Left kidney (tissue), 2 donors: ENCODE data around the gene UNK. TPM values are rescaled to one million over a fixed set of nuclear protein-coding genes. Genes with fewer than 3 reads are reported as not detected.
A peak's percentile ranks its signal among the peaks of the same experiment; 100 is the strongest.
"Not testable (repeated sequence)": the region's sequence is repeated elsewhere in the genome, so short reads cannot be mapped to it uniquely, and the experiment has no call there.

ENCODE experiments used
- DNase-seq: peaks from one replicate; pipeline ENCODE4 v3.0.0-alpha.2; 2013
- polyA plus RNA-seq: library from polyadenylated mRNA; unstranded; fragments of 120-200 nt; gene quantifications from one replicate; pipeline ENCODE4 v1.2.1, GENCODE V29; 2013; ENCODE audit not compliant: insufficient read length

The UNK gene
- polyA plus RNA-seq, 1 donor, result 50.3 TPM

DNA sequence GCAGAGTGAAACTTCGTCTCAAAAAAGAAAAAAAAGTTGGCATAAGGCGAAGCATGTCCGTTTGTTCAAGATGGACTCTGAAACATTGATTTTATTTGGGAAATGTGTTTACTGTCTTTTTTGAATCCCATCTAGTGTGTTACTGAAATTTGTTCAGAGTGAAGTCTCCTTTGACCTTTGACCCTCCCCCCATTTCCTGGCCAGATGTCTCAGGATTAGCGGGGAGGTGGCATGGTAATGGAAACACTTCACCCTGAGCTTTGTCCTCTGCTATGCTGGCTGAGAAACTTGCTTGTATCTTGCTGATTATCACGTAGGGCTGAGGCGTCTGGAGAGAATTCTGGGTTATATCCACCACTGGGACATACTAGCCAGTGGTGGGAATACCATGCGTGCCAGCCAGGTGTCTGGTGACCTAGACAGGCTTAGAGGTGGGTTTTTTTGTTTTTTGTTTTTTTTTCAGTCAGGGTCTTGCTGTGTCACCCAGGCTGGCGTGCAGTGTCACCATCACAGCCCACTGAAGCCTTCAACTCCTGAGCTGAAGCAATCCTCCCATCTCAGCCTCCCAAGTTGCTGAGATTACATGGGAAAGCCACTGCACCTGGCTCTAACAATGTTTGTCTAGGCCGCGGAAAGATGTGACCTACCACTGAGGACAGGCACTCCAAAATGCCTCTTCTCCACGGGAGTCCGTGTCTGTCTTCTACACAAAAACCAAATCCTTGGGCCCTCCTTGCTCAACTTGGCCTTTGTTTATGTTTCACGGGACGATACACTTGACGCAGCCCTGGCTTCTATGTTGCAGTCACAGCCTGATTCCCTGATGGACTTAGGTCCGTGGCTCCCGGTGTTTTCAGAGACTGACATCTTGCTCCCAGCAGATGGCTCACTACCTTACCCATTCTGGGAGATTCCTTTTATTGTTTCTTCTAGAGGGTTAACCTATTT lies 13.0 kb upstream of the UNK start:
- no peak for DNase-seq

DNA sequence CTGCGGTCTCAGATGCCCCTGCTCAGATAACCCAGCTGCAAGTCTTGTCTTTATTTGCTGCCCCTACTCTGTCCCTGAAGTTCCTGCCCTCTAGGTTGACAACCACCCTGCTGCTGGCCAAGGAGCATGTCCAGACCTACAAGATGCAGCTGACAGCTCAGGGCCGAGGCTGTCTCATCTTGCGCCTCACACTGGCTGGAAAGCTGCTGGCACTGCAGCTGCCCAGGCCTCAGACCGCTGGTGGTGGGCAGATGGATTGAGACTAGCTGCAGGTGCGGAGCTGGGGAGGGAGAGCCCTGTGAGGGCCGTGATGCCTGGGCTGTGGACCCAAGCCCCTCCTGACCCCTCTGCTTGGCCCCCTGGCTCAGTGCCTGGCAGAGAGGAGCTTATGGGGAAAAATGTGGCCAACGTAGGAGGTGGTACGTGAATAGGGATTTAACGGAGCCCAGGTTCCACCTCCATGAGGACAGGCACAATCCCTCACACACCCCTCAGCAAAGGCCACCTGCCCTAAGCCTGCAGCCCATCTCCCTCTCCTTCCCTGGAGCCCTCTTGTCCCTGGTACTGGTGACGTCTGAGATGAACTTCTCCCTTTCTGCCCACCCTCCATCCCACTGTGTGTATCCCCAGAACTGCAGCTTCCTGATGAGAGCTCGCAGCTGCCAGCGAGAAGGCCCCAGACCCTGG lies 11.3 kb upstream of the UNK start:
- no peak for DNase-seq

DNA sequence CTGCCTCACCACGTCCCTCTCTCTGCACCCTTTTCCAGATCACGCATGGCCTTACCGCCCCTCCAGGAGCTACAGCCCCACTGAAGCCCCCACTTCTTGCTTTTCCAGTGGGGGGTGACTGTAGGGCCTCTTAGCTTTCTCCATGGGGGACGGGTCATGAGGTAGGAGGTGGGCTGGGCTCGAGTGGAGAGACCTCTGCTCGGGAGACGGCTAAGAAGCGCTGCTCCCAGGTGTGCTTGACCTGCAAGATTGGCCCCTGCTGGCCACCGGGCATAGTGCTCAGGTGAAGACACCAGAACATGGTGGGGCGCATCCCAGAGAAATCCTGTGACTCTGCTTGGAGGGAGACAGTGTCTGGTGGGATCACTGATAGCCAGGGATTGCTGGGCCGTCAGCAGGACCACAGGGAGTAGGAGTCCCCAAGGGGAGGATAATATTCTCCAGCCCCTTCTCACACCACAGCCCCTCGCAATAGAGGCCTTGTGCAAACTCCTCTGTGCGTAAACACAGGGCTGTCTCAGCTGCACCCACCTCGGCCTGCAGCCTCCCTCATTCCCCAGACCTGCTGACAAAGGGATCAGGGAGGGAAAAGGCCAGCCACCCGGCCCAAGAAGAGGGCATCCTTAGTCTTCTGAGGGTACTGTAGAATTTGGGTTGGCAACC lies 10.7 kb upstream of the UNK start:
- DNase-seq, result no peak

DNA sequence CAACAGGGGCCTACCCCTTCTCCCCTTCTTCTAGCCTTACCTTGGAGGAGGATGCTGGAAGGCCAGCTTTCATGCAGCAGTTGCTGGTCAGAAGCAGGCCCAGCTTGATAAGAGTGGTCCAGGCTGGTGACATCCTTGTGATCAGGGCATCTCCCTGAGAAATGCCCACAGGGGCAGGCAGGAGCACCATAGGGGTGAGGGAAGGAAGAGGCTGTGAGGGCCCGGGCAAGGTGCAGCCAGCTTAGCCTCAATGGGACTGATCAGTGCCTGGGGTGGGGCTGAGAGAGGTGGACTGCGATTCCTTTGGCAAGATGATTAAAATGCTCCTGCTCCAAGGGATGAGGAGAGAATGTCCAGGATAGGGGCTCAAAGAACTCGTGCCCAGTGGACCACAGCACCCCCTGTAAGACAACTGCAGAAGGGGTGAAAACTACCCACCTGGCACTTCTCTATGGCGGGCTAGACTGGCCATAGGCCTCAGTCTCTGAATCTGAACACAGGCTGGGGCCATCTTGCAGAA lies 10.1 kb upstream of the UNK start:
- DNase-seq, result no peak

DNA sequence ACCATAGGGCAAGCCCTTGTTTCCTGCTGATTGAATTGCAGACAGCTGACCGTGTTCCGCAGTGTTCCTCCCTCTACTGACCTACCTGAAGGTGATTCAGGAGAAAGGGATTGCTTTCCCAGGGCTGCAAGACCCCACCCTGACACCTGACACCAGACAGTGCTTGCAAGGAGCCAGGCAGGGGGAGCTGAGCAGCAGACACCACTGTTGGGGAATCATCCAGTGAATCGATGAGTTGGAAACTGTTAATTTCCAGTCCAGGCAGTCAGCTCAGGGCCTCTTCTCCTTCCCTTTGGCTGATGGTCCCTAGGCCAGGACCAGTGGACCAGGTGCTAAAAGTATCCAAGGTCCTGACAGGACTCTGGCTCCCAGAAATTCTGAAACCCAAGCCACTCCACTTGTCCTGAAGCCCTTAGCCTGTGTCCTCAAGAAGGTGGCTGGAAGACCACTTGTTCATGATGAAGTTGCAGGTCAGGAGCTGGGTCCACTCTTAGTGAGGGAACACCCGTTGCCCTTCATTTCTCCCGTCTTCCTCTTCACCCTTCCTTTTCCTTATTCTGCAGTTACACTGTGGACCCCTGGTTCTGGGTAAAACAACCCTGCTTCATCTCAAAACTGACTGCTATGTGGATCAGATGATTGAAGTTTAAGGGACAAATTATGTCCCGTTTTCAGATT lies 9.5 kb upstream of the UNK start:
- no peak for DNase-seq

DNA sequence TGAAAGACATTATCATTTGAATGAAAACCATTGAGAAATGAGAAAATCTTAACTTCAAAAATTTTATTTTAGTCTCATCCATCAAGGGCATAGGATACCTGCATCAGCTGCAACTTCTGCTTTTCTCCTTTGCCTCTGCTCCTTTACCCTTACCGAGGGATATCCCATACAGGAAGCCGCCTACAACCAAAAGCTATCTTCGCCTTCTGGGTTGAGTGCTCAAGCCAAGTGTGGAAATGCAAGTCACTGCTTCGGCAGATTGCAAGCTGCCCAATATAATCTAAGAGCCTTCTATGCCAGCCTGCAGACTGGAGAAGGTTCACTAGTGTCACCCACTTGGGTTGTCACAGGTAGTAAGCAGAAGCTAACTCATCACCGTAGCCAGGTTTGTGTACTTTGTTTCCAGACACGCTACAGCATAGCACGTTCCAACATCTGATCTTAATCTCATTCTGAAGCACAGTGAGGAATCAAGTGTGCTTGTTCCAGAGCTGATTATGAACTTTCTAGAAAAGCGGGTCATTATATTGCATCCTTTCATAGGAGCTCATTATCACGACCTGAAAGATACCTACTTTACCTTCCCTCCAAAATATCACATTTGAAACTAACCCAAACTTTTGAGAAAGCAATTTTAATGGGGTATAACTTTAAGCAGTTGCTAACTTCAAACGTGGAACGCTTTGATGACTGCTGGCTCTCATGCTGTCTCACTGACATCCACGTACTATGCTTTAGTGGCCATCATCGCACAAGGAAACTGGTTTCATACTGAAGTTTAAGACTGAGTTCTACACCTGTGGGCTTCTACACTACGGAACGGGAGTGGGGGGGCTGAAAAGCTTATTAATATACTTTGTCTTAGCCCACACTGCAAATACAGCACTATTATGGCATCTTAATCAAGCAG lies 8.0 kb upstream of the UNK start:
- DNase-seq, result no peak

DNA sequence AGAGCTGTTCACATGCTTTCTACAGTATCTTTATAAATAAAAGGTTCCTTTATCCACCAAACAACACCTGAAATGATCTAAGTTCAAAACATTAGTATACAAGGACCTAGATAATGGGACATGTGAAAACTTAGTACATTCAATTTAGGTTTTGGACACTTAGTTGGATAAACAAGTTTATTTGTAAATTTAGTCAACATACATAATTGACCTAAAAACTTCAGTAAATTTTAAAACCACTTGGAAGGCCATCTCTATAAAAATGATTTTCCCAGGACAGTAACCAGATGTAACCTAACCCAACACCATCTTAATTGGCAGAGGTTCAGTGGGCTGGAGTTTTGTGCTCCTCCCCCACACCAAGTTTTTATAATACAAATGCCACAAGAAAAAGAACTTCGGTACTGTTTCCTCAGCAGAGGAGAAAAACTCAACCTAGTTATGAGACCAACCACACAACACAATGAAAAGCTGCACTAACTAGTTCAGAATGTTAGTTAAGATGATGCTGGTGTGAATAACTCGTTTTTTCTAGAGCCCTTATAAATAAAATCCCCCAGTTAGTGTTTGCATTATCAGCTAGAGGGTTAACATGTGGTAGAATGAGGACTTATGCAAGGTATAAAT lies 7.2 kb upstream of the UNK start:
- DNase-seq, result no peak

DNA sequence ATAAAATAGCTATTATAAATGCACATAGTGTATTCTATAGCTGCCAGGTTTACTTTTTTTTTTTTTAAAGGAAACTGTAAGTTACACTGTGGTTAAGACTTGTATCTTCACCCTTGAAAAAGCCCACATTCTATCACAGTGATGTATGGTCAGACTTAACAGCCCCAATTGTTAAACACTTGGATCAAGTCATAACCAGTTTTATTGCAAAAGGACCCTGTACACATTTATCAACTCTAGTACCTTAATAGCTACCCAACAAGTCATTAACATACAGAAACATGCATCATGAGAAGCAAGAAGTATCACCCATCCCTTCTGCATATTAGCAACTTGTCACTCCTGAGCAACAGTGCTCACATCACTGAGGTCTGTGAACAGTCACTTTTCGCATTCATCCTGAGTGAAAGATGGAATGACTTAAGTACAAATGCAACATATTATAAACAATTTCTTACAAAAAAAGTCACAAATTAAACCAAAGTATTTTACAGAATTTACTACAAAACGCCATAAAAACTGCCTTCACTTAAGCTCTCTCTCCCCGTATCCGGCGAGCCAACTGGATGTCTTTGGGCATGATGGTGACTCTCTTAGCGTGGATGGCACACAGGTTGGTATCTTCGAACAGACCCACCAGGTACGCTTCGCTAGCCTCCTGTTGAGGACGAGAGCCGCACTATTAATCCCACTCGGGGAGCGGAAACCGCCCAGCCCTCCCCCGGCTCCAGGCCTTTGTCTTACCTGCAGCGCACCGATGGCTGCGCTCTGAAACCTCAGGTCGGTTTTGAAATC lies 6.3 kb upstream of the UNK start:
- not testable (repeated sequence) for DNase-seq

DNA sequence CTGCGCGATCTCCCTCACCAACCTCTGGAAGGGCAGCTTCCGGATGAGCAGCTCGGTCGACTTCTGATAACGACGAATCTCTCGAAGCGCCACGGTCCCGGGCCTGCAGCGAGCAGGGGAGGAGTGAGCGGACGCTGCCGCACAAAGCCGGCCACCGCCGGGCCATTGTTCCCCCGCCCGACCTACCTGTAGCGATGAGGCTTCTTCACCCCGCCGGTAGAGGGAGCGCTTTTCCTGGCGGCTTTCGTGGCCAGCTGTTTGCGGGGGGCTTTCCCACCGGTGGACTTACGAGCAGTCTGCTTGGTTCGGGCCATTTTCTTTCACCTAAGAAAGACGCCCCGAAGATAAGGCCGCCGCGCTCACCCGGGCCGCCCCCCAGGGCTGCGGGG lies 5.8 kb upstream of the UNK start:
- no peak for DNase-seq

DNA sequence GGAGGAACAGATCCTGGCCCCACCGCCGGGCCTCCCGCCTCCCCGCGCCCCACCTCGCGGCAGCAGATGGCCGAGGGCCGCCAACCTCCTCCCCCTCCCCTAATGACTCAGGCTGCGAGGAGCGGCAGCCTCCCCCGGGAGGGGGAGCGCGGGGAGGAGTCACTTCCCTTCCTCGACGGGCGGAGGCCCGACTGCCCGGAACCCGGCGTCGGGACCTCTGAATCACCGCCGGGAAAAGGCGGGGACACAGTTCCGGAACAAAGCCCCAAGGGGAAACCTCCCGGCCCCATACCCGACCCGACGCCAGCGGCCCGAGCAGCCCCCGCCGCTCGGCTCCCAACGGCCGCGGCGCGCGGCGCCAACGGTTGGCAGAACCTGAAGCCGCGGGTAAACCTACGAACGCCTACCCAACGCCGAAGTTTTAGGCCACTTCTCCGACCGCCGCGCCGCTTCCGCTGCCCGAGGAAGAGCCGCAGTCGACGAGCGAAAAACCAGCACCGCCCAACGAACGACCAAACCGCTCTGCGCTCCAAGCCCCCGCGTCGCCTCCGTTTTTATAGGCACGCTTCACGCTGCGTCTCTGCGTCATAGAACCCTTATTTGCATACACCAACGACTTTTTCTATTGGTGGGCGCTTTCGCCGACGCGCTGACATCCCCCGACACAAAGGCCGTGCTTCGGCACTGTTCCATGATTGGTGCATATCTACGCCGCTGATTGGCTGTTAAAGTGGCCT lies 5.2 kb upstream of the UNK start:
- peak; percentile 100 for DNase-seq

DNA sequence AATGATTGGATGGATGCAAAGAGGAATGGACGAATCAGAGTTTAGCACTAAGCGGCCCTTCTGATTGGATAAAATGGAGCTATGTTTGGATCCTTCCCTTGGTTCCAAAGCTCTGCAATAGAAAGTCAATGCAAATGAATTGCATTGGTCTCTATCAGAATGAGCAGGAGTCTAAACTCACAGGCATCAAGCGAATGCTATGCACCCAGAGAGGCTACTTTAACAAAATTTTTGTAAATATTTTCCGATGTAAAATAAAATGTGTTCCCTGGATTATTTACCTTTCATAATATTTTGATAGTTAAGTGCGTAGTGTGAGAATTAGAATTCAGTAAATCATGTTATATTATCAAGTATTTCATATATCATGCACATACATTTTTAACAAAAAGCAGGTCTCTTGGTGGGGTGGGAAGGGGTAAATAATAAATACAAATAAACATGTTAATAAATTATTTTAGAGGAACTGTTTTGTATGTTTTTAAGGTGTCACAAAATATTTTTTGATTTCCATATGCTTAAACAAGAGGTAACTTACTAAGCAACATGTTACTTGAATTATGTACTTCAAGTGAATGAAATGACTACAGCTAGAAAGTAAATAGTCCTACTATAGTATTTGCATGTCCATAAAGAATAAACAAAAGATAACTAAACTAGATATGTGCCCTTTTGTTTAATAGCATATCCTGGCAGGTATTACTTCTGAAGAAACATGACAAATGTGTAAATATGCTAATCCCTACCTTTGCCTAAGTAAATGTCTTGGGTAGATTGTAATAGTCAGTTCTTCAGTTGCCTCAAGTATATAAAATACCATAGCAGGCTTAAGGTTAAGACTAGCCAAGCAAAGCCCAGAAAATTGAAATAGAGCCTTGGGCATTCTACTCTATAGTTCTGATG lies 4.4 kb upstream of the UNK start:
- DNase-seq, result no peak

DNA sequence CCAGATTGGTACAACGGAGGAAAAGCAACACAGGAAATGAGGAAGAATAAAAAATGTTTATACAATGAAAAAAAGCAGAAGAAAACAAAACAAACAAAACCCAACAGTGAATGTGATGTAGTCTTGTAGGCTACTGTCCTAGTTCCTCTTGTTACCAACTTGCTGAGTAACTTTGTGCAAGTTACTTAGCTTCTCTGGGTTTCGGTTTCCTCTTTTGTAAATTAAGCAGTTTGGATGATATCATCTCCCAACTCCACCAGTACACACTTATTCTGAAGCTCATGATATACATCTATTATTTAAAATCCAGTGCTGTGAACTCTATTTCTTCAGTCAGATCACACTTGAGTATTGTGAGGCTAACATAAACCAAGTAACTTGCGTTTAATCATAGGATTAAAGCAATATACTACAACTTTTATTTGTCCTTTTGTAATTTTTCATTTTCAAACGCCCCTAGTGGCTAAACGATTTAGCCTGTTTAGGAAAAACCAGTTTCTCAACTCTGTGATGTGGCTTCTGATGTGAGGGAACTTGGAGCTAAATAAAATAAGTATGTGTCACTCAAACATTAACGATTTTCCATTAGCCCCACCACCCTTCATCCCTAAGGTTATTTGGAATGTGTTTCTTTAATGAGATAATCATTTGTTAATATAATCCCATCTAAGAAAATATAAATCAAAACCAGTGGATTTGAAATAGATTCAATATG lies 1.4 kb upstream of the UNK start:
- DNase-seq, result peak; percentile 83

DNA sequence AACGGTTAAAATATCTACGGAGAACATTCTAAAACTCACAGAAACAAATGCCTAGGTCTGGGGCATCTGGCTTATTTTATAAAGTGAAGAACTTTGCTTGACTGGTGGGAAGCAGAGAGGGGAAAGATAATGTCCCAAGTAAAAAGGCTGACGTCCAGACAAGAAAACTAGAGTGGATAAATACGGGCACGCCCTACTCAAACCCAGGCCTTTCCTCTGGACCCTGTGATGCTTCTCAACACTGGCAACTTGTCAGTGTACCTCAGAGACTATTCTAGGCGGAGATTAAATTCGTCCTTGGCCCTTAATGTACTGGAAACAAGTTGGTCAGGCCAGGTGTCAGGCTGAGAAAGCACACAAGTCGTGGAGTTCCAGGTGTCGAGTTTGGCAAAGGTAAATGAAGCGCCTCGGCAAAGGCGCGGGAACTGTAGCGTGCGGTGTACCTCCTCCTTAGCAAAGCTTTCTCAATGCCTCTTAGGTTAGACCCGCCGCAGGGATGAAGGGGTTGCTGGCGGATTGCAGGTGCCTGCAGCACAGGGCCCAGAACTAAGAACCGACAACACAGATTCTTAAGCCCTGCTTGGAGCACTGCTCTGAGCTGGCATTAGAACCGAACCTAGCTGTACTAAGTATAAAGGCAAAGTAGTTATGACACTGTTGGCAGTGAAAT lies 668 bp upstream of the UNK start:
- no peak for DNase-seq

DNA sequence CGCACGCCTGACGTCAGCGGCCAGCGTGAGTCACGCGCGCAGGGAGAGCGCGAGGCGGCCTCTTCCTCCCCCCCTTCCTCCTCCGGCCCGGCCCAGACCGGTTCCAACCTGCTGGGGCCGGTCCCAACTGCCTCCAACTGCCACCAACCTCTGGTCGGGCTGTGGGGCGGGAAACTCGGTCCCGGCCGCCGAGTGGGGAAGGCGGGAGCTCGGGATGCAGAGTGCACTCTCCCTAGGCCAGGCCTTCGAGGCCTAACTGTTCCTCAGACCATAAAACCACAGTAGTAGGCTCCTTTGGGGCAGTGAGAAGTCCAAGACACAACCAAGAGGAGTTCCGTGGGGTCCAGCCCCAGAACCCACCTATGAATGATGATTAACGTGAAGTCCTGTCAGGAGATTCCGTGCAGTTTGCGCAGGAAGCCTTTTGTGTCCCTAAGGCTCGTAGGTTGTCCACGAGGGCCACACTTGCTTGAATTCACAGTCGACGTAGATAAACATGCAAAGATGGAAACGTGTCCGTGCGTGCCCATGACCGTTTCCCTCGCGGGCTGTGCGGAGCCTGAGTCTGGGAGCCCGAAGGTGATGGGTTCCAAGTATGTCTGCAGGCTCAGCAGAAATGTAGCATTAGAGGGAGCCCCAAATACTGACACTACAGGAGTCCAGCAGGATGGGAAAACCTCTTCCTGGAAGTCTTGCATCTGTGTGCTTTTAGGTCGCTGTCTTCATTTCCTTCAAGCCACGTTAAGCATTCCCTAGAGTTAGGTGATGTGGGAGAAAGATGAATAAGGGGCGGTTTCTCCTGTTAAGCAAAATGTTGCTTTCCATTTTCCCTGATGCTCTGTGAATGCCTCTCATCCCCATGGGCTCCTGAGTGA lies 647 bp downstream of the UNK start:
- DNase-seq, result peak; percentile 92

DNA sequence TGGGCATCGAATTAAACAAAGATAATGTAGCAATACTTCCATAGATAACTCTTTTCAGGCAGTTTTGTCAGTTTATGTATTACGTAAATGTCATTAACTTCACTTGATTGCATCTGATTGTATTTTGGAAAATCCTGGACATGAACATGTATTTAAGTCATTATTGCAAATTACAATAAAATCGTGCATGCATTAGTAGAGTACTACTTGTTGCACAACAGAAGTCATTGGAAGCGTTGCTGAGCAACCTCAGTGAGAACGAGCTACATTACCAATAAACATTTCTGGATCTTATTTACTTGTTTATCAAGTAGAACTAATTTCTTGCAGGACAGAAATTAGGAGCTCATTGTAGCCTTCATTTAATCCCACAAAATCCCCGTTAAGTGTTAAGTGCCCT lies 6.6 kb downstream of the UNK start:
- no peak for DNase-seq

DNA sequence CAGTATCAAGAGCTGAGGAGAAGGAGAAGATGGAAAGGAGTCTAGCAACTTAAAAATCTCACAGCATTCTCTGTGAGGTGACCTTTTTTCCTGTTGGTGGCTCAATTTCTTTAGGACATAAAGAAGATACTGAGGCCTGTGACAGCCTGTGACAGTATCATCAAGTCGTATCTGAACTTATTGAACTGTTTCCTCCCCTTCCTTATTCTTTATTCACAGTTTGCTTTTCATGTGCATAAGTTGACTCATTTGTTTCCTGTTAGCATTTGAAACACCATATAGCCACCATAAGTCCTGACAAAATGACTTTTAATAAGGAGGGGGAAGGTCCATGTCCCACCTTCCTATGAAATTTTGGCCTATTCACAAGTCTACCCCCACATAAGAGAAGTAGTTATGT lies 8.9 kb downstream of the UNK start:
- no peak for DNase-seq
